ENCODE data around the gene DNAAF9.

The DNAAF9 gene

DNA sequence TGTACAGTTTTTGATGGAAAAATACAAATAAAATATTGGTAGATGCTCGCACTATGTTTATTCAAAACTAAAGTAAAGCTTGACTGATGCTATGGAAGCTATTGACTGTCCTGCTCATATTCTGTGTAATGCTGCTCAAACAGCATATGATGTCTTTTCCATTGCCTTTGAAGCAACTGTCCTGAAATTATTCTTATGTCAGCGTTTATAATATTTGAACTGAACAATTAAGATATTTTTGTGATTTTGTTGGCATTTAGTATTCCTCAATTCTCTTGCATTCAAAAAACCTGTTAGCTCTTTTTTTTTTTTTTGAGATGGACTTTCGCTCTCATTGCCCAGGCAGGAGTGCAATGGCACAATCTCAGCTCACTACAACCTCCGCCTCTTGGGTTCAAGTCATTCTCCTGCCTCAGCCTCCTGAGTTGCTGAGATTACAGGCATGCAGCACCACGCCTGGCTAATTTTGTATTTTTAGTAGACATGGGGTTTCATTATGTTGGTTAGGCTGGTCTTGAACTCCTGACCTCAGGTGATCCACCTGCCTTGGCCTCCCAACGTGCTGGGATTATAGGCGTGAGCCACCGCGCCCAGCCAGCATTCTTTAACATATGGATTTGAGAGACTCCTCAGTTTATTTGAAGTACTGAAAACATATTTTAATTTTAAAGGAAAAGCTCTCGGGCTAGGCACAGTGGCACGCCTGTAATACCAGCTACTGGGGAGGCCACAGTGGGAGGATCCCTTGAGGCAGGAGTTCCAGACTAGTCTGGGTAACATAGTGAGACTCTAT lies 5.3 kb upstream of the DNAAF9 start:
- no peak for DNase-seq (ENCODE audit: low read depth in 1 of 2, low spot score in 1 of 2)

DNA sequence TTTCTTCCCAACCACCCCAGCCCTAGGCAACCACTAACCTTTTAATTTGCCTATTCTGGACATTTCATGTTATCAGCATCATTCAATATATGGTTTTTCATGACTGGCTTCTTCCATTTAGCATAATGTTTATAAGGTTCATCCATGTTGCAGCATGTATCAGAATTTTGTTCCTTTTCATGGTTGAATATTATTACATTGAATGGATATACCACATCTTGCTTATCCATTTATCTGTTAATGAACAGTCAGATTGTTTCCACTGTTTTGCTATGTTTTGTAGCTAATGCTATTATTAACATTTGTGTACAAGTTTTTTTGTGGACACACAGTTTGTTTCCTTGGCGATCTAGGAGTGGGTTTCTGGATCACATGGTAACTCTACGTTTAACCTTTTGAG lies 3.0 kb upstream of the DNAAF9 start:
- DNase-seq (ENCODE audit: low read depth in 1 of 2, low spot score in 1 of 2), result no peak

DNA sequence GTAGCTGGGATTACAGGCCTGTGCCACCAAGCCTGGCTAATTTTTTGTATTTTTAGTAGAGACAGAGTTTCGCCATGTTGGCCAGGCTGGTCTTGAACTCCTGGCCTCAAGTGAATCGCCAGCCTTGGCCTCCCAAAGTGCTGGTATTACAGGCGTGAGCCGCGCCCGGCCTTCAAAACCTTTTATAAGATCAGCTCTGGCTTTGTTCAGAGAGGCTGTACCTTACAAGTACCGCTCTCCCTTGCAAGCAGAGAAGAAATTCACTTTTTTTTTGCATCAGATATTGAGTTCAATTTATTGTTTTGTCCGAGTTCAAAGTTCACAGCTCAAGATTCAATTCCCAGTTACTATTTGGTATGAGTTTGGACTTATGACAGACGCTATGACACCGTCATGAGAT lies 1.9 kb upstream of the DNAAF9 start:
- no peak for DNase-seq (ENCODE audit: low read depth in 1 of 2, low spot score in 1 of 2)

DNA sequence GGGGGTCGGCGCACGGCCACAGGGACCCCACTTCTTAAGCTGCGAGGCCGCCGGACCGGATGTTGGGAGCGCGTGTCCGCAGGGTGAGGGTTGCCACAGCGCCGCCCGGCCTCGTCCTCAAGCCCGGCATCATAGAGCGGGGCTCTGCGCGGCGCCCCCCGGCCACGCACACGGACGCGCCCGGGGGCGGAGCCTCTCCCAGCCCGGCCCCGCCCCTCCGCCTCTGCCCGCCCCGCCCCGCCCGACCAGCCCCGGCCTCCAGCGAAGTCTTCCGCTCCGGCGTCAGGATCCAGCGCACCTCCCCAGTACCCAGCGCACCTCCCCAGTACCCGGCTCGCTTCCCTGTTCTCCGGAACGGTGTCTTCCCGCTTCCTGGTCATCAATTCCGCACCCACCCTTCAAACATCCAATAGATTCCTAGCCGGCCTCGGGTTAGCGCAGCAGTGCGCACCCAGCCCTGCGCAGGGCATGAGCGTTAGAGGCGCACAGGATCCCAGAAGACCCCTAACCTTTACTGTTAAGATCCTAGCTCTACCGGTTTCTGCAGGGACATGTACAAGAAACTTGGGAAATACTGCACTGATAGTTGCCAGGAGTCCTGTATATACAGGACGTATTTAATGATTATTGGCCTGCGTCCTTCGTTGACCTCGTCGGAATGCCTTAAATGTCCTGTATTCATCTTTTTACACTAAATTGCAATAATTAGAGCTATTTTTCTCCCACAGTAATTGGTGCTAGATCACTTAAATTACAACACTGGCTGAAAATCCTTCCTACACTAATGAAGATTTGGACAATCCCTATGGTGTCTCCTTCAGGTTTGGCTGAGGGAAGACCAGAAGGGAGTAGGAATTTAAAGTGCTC lies 535 bp upstream of the DNAAF9 start:
- peak; percentile 42 to 50 for DNase-seq (ENCODE audit: low read depth in 1 of 2, low spot score in 1 of 2)

DNA sequence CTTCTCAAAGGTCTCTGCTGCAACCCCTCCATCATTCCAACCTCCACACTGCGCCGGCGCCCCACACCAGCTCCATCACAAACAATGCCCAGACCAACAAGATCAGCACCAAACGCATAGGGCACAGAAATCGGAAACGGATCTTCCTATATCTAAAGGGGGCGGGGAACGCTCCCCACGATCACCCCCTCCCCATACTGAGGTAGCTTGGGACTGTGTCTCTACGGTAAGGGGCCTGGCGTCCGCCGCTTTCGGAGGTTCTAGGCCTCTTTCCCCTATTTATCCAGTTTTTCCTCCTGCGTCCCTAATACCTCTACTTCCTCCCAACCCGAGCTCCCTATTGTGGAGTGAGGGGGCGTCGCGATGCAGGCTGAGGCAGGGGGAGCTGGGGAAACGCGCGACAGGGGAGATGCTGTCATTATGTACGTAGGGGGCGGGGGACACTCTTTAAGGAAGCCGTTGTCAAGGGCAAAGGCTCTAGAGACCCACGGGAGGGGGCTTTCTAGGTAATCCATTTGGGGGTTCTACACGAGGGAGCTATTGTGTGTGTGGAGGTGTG lies 909 bp downstream of the DNAAF9 start:
- DNase-seq (ENCODE audit: low read depth in 1 of 2, low spot score in 1 of 2), result no peak

DNA sequence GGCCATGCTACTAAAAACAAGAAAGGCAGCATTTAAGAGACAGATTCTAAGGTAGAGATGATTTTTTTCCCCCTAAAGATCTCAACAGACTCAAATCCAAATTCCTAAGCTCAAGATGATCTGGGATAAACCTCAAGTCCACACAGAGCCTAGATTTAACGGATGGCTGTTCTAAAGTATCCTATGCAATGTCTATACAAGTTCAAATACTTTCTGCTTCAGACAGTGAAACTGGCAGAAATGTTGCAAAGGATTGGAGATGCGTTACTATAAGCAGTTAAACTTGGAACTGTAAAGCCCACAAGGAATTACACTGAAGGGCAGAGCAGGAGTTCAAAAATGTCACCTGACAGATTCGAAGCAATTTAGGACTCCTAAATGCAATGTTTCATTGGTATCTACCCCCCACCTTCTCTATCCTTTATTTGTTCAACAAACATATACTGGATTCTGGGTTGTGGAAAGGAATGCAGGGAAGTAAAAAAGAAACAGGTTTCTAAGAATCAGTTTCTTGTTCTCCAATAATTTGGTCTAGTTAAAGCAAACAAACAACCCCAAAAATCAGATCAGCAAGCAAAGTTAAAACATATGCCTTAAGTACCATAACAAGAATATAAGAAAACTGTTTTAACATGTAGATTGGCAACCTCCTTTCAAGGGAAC lies 1.6 kb downstream of the DNAAF9 start:
- no peak for DNase-seq (ENCODE audit: low read depth in 1 of 2, low spot score in 1 of 2)

DNA sequence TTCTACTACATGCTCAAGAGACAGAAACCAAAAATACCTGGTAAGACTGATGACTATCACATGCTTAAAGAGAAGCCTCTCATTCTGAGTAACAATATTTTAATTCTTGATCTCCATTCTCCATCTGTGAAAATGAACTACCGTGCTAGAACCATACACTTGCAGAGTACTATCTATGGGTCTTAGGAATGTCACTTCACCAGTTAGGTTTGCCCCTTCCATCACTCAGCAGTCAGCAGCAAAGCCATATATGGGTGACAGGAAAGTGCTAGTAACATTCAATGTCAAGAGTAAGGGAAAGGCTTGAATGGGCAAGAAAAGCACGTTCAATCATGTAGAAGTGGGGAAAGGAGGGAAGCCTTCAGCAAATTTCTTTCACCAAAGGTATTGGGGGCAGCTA lies 2.3 kb downstream of the DNAAF9 start:
- no peak for DNase-seq (ENCODE audit: low read depth in 1 of 2, low spot score in 1 of 2)

DNA sequence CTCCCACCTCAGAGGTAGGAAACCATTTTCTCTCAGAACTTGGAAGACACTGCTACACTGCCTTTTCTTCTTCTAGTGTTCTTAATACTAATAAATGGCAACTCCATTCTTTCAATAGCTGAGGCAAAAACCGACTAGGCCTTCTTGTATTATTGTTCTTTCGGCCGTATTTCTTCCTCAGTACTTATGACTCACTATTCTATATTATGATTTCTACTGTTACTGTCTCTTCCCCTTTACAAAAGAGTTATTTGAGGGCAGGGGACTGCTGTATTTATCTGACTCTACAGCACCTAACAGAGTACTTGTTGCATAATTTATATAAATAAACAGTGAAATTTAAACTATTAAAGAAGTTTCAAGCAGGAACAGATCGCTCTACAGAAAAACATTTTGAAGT lies 3.1 kb downstream of the DNAAF9 start:
- DNase-seq (ENCODE audit: low read depth in 1 of 2, low spot score in 1 of 2), result no peak

DNA sequence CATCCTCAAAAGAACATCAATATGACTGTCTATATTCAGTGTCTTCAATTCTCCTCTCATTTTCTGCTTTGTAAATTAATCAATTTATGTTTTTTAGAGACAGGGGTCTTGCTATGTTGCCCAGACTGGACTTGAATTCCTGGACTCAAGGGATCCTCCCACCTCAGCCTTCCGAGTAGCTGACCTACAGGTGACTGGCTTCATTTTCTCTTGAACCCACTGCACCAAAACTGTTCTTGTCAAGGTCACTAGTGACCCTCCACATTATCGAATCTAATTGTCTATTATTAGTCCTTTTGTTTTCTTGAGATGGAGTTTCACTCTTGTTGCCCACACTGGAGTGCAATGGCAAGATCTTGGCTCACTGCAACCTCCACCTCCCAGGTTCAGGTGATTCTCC lies 3.7 kb downstream of the DNAAF9 start:
- DNase-seq (ENCODE audit: low read depth in 1 of 2, low spot score in 1 of 2), result no peak

DNA sequence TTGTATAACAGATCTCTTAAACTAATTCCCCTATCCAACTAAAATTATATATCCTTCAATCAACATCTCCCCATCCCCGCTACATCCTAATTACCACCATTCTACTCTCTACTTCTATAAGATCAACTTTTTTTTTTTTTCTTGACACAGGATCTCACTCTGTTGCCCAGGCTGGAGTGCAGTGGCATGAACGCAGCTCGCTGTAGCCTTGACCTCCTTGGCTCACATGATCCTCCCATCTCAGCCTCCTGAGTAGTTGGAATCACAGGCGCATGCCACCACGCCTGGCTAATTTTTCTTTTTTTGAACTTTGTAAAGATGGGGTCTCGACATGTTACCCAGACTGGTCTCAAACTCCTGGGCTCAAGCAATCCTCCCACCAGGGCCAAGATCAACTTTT lies 5.0 kb downstream of the DNAAF9 start:
- no peak for DNase-seq (ENCODE audit: low read depth in 1 of 2, low spot score in 1 of 2)

DNA sequence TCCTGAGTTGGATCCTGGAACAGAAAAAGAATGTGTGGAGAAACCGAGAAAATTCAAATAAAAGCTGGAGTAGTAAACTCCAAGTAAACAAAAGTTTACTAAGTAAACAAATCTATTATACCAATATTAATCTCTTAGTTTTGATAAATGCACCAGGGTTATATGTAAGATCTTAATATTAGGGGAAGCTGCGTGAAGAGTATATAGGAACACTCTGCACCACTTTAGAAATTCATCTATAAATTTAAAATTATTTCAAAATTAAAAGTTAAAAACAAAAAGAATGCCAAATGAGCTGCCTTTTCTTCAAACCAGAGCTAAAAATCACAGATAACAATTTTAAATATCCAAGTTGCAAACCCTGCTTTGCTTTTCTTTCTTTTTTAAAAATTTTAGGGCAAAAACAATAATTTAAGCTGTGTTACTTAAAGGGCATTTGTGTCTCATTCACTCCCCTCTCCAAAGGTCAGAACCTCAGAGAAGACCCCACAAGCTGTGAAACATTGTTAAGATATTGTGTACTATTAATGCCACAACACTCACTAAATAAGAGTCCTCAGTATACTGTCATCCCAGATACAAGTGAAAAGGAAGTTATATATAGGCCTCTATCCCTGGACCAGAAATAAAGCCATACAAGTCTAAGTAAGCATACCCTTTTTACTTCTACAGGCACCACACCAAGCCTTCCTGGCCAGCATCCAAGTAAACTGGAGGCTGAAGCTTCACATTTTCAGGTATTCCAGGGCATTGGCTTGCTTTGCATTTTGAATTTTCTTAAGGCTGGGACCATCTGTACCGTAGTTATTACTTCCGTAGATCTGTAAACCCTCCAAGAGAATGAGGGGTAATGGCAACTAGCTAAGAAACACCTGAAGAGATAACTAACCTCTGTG lies 7.0 kb downstream of the DNAAF9 start:
- no peak for DNase-seq (ENCODE audit: low read depth in 1 of 2, low spot score in 1 of 2)

DNA sequence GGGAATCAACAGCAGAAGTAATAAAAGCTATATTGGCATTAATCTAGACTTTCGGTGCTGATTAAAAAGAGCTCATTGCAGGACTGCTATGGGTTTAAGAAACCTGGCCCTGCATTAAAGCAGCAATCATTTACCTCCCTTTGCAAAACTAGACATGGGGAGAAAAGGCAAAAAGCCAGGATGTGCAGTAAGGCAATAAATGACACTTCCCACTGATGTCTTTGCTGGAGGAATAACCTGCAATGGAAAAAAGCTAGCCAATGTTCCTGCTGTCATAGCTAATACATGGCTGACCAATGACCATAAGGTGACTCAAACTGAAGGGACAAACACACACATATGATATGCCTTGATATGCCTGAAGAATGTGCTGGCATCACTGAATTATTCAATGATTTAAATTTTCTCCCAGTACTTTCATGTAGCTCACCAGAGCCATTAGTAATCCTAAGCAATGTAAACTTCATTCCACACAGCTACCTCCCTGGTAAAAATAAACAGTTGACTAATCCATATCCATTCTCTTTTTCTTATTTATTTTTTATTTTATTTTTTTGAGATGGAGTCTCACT lies 8.7 kb downstream of the DNAAF9 start:
- DNase-seq (ENCODE audit: low read depth in 1 of 2, low spot score in 1 of 2), result no peak

DNA sequence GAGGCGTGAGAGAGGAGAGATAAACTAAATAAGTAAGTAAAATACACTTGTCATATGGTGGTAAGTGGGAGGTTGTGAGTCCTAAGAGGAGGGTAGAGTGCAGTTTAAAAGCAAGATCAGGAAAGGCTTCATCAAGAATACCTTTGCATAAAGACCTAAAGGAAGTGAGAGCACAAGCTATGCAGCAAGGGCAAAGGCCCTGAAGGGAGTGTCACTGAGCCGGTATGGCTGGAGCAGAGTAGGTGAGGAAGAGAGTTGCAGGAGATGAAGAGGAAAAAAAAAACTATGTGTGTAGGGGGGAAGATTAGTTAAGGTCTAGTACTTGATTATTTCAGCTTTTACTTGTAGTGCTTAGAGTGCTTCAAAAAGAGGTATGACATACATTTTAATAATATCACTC lies 11.0 kb downstream of the DNAAF9 start:
- DNase-seq (ENCODE audit: low read depth in 1 of 2, low spot score in 1 of 2), result no peak

DNA sequence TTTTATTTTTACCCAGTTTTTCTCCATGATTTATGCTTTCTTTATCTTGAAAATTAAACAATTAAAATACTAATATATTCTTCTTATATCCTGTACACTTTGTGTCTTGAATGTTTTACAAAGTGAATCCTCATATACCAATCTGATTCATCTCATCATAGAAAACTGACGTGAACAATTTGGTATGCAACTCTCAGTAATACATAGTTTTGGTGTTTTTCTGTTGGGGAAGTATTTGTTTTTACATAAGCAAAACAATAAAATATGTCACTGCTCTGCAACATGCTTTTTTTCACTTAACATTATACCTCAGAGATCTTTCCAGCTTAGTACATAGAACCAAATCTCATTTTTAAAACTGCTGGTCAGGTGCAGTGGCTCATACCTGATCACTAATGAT lies 14.7 kb downstream of the DNAAF9 start:
- DNase-seq (ENCODE audit: low read depth in 1 of 2, low spot score in 1 of 2), result no peak

DNA sequence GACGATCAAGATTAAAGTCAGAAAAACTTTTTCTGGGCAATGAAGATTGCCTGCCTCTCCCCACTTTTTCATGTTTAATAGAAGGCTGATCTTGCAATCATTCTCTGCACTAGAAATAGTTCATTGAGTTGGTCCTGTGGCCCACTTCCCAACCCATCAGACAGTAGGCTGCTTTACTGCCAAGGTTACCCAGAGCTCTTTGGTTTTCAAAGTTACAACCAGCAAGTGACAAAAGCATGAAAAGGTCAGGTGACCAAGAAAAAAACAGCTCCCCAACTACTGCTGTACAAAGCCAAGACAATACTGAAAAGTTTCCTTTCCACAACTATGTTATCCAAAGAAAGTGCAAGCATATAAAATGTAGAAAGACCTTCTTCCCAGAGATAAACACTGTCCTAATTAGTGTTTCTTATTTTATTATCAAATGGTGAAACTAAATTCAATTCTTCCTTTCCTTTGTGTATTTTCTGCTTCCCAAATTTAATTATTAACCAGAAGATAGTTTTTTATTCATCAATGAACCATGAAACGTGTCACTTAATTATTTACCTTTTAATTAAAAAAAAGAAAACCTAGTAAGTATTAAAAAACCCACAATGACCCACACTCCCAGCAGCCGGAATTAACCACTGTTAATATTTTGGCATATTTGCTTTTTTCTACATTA lies 16.6 kb downstream of the DNAAF9 start:
- no peak for DNase-seq (ENCODE audit: low read depth in 1 of 2, low spot score in 1 of 2)

DNA sequence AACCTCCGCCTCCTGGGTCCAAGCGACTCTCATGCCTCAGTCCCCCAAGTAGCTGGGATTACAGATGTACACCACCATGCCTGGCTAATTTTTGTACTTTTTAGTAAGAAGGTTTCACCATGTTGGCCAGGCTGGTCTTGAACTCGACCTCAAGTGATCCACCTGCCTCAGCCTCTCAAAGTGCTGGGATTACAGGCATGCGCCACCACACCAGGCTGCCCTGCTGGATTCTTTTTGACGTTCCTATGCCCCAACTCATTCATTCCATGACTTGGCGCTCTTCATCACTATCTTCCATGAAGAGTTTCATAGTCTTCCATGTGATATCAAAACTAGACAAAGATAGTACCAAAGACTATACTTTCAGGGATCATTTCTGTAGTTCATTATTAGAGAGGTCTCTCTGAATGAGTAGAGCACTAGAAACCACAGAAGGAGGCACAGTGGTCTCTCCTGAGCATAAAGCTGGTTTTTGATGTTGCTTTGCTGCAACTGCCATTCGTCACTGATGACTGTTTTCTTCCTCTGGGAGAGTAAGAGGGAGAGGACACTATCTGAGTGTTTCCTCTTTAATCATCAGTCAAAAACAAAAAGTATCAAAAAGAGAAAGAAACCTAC lies 23.5 kb downstream of the DNAAF9 start:
- DNase-seq (ENCODE audit: low read depth in 1 of 2, low spot score in 1 of 2), result no peak

DNA sequence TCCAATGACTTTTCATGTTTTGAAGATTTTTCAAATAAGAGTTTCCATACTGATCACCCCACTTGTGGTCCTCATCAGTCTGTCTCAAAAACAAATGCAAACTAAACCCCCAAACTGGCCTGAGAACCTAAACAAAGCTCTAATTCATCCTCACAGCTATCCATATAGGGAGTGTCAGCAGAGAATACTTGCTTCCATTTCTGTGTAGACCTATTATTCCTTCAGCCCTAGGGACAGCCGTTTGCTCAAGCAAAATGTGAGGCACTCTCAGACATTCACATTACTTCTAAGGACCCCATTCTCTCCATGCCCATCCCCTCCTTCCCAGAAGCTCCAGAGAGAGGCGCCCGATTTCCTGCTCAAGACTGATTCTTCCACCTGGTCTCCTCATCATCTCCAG lies 24.6 kb downstream of the DNAAF9 start:
- DNase-seq (ENCODE audit: low read depth in 1 of 2, low spot score in 1 of 2), result no peak

DNA sequence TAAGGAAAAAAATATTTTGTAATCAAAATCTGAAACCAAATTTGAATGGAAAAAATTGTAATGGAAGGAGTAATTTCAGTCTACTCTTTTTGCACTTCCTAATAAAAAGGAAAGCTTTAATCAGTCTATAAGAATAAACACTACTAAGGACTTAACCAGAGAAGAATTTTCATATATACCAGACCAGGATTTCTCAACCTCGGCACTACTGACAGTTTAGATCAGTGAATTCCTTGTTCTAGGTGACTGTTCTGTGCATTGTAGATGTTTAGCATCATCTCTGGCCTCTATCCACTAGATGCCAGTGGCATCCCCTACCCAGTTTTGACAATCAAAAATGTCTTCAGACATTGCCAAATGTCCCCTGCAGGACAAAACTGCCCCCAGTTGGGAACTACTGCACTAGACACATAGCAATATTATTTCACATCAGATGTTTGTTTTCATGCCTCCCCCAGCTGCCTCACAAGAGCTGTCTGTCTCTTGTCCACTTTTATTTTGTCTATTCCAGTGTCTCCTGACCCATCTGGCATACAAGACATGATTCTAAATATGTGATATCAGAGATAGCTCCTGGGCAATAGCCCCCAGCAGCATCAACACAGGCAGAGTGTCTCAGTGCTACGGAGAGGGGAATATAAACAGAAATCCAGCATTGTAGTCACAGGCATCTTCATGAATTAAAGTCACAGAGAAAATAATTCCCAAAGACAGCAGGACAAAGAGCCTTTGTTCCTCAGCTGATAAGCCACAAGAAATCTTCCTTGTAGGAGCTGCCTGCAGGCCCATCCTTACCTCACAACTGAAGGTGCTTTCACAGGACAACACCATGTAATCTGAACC lies 27.0 kb downstream of the DNAAF9 start:
- no peak for DNase-seq (ENCODE audit: low read depth in 1 of 2, low spot score in 1 of 2)
